Stomach (tissue), 9 donors: Measurements from ENCODE around the gene SH3RF3. TPM values are rescaled to one million over a fixed set of nuclear protein-coding genes. Genes with fewer than 3 reads are reported as not detected.

Source experiments
- DNase-seq, 2 donors: peaks; one replicate each; pipeline versions ENCODE4 v3.0.0 to v3.0.0-alpha.2; 2013 to 2019
- H3K27ac ChIP-seq, 5 donors: fragments of 200-600 bp in 4 of 5; sonication (generic) in 4 of 5; one replicate each; pipeline ENCODE4 v1.5.1; 2013 to 2019; ENCODE audit warnings: mild to moderate bottlenecking in 1 of 5, moderate library complexity in 1 of 5
- H3K27me3 ChIP-seq, 3 donors: fragments of 200-600 bp; sonication (generic); one replicate each; pipeline ENCODE4 v1.5.1; 2017 to 2019; ENCODE audit warnings: mixed run types in 1 of 3
- H3K36me3 ChIP-seq, 4 donors: fragments of 200-600 bp; sonication (generic); 1 replicate in 3 of 4; 2 replicates in 1 of 4; pipeline ENCODE4 v1.5.1; 2016 to 2019
- H3K4me1 ChIP-seq, 4 donors: fragments of 200-600 bp; sonication (generic); one replicate each; pipeline ENCODE4 v1.5.1; 2016 to 2019
- H3K4me3 ChIP-seq, 4 donors: fragments of 200-600 bp; sonication (generic) in 3 of 4; one replicate each; pipeline ENCODE4 v1.5.1; 2016 to 2019; ENCODE audit warnings: mild to moderate bottlenecking in 1 of 4
- H3K9me3 ChIP-seq, 4 donors: fragments of 200-600 bp; sonication (generic); one replicate each; pipeline ENCODE4 v1.5.1; 2016 to 2019
- CTCF ChIP-seq, 7 experiments: fragments of 450-650 bp in 4 of 7; fragments of 200-600 bp in 3 of 7; sonication (generic) in 3 of 7; IDR thresholded peaks; one replicate each; pipeline ENCODE4 v1.5.1; 2016 to 2019; ENCODE audit warnings: antibody characterized with exemption in 7 of 7, control low read depth in 2 of 7, mild to moderate bottlenecking in 1 of 7
- EP300 ChIP-seq: sonication (generic); formaldehyde crosslinking; IDR thresholded peaks from one replicate; pipeline ENCODE4 v1.6.1; 2017; ENCODE audit warnings: antibody characterized with exemption
- POLR2A ChIP-seq, 4 donors: fragments of 450-650 bp; IDR thresholded peaks; one replicate each; pipeline ENCODE4 v1.6.1; 2016; ENCODE audit warnings: antibody characterized with exemption in 4 of 4, control low read depth in 2 of 4, mild to moderate bottlenecking in 1 of 4, moderate library complexity in 1 of 4
- POLR2AphosphoS5 ChIP-seq, 3 donors: sonication (generic); formaldehyde crosslinking; IDR thresholded peaks; one replicate each; pipeline ENCODE4 v1.6.1; 2016; ENCODE audit warnings: antibody characterized with exemption in 3 of 3
- WGBS, 5 donors: extraction: QIAGEN DNeasy Blood & Tissue Kit in 3 of 5; methylation state at CpG; one replicate each; pipeline versions ENCODE4 v1.1.5 to v1.1.7; 2013 to 2018; 5-methylcytosine and 5-hydroxymethylcytosine counted together
- intact Hi-C: fragments of 100-400 bp; cut with DNase I; formaldehyde crosslinking; loops from one replicate; pipeline ENCODE4 v1.15.1; 2023; ENCODE audit warnings: low total_unique reads
- polyA plus RNA-seq, 3 donors: library from polyadenylated mRNA; stranded (reverse); fragments of 200-250 nt; gene quantifications; one replicate each; pipeline ENCODE4 v1.2.3, GENCODE V29; 2013
- total RNA-seq, 5 donors: library from RNA; depleted of rRNA; stranded (reverse); fragments of >200 nt; gene quantifications; one replicate each; pipeline versions ENCODE4 v1.1.0 to v1.2.3, GENCODE V29; 2014 to 2016
- donor health status: healthy with polysubstance abuse.
- donor health status: Bipolar disorder and iron deficiency.
- donor health status: healthy.

Gene SH3RF3
- total and polyA plus RNA-seq, 8 donors: 0.87 to 11.1 (median 4.4) TPM

GRCh38 chr2:109468893-109469292 is 339.9 kb downstream of the SH3RF3 start:
- Histone ChIP-seq H3K27me3 (no peaks in the 10 kb centered on the region), H3K36me3 (no peaks in the 10 kb centered on the region), H3K4me1 (peaks cover 0 to 18% (median 0%) of the 10 kb centered on the region in 4 donors), H3K9me3 (no peaks in the 10 kb centered on the region), H3K27ac (no peak overlapping the region), H3K4me3 (no peak overlapping the region)
- intact Hi-C loops: no loop called here
- TF ChIP-seq POLR2AphosphoS5 (IDR thresholded peaks at IDR 0.05) (no peak), EP300 (no peak), CTCF (IDR thresholded peaks at IDR 0.05) (no peak), POLR2A (IDR thresholded peaks at IDR 0.05) (no peak)
- peak in 1 of 2 donors; percentile 38 for DNase-seq
- WGBS, 5 donors: 48 to 74% (median 62%) methylated on average over 7 of the region's 7 CpGs

GRCh38 chr2:109471658-109472057 is 342.7 kb downstream of the SH3RF3 start:
- Histone ChIP-seq H3K36me3 (no peaks in the 10 kb centered on the region), H3K27ac (no peak overlapping the region), H3K4me1 (peaks cover 0 to 18% (median 0%) of the 10 kb centered on the region in 4 donors), H3K4me3 (no peak overlapping the region), H3K9me3 (no peaks in the 10 kb centered on the region), H3K27me3 (no peaks in the 10 kb centered on the region)
- TF ChIP-seq EP300: no peak
- peak in 1 of 3 donors; percentile 27 for TF ChIP-seq POLR2AphosphoS5 (IDR thresholded peaks at IDR 0.05)
- WGBS, 5 donors: 84 to 96% (median 91%) methylated on average over 3 of the region's 3 CpGs
- intact Hi-C loops: no loop called here
- no peak for DNase-seq

GRCh38 chr2:109472331-109472959 is 343.4 kb downstream of the SH3RF3 start:
- Histone ChIP-seq H3K4me3 (no peak overlapping the region), H3K36me3 (no peaks in the 10 kb centered on the region), H3K4me1 (peaks cover 0 to 18% (median 0%) of the 10 kb centered on the region in 4 donors), H3K27me3 (no peaks in the 10 kb centered on the region), H3K9me3 (no peaks in the 10 kb centered on the region), H3K27ac (no peak overlapping the region)
- intact Hi-C loops: no loop called here
- WGBS, 5 donors: 72 to 86% (median 82%) methylated on average over 14 of the region's 14 CpGs
- TF ChIP-seq CTCF (IDR thresholded peaks at IDR 0.05): no peak
- TF ChIP-seq EP300: no peak
- no peak for TF ChIP-seq POLR2AphosphoS5 (IDR thresholded peaks at IDR 0.05)
- no peak for TF ChIP-seq POLR2A (IDR thresholded peaks at IDR 0.05)
- DNase-seq: no peak

- intact Hi-C loops: no loop called here
- WGBS, 5 donors: 81 to 92% (median 88%) methylated on average over 5 to 10 of the region's 10 CpGs
- TF ChIP-seq POLR2A (IDR thresholded peaks at IDR 0.05) (no peak), CTCF (IDR thresholded peaks at IDR 0.05) (no peak), EP300 (no peak), POLR2AphosphoS5 (IDR thresholded peaks at IDR 0.05) (no peak)
- no peak overlapping the region for H3K4me3 ChIP-seq
- H3K36me3 ChIP-seq: no peaks in the 10 kb centered on the region
- H3K27me3 ChIP-seq: no peaks in the 10 kb centered on the region
- H3K27ac ChIP-seq: no peak overlapping the region
- no peaks in the 10 kb centered on the region for H3K9me3 ChIP-seq
- DNase-seq: no peak
- peaks cover 0 to 18% (median 0%) of the 10 kb centered on the region in 4 donors for H3K4me1 ChIP-seq
Measured at GRCh38 chr2:109472974-109473373, 344.0 kb downstream of the SH3RF3 start.

- TF ChIP-seq POLR2A (IDR thresholded peaks at IDR 0.05): no peak
- TF ChIP-seq CTCF (IDR thresholded peaks at IDR 0.05): no peak
- no peak for TF ChIP-seq POLR2AphosphoS5 (IDR thresholded peaks at IDR 0.05)
- no peak for TF ChIP-seq EP300
- Histone ChIP-seq H3K4me1 (peaks cover 0 to 18% (median 0%) of the 10 kb centered on the region in 4 donors), H3K4me3 (no peak overlapping the region), H3K36me3 (no peaks in the 10 kb centered on the region), H3K27ac (no peak overlapping the region), H3K27me3 (no peaks in the 10 kb centered on the region), H3K9me3 (no peaks in the 10 kb centered on the region)
- DNase-seq: no peak
- 80 to 96% (median 89%) methylated on average over 9 to 12 of the region's 12 CpGs for WGBS, 5 donors
- intact Hi-C loops: no loop called here
Measured at GRCh38 chr2:109473616-109474318, 344.8 kb downstream of the SH3RF3 start.
